ENCODE results near the gene UBALD2.
"Not testable (repeated sequence)": the region's sequence is repeated elsewhere in the genome, so short reads cannot be mapped to it uniquely, and the experiment has no call there.

Gene UBALD2

DNA sequence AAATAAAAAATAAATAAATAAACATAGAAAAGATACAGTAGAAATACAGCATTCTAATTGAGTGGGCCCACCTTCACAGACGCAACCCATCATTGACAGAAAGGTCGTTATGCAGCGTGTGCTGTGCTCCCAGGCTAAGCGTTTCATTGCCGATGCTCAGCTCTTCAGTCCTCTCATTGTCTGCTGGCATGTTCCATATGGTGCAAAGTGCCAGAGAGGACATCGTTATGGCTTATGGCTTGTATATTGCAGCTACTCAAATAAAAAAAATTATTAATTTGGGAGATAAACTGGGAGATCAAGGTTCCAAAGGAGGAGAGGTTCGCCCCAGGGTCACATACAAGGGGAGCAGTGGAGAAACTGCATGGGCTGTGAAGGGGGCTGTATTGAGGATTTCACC, 11.3 kb upstream of the UBALD2 start:
- H3K9me3 ChIP-seq (ENCODE audit: control insufficient read depth, insufficient read depth, low read length): no peaks in the 10 kb centered on the region
- no peaks in the 10 kb centered on the region for H3F3A ChIP-seq (ENCODE audit: control insufficient read depth, insufficient read depth)
- no peak overlapping the region for H3K4me3 ChIP-seq (ENCODE audit: low read length)
- no peaks in the 10 kb centered on the region for H3K79me2 ChIP-seq (ENCODE audit: control insufficient read depth, low read length)
- no peak overlapping the region for H3K4me2 ChIP-seq (ENCODE audit: low read length)
- no peaks in the 10 kb centered on the region for H3K9me2 ChIP-seq (replicated peaks; ENCODE audit: control insufficient read depth, low read length)
- no peaks in the 10 kb centered on the region for H3K36me3 ChIP-seq (ENCODE audit: control insufficient read depth, low read length)
- no peaks in the 10 kb centered on the region for H4K20me1 ChIP-seq (ENCODE audit: control insufficient read depth, insufficient read depth, low read depth, low read length)
- H3K27ac ChIP-seq (ENCODE audit: low read depth, low read length): no peak overlapping the region
- TF ChIP-seq EZH2phosphoT487 (IDR thresholded peaks at IDR 0.05; ENCODE audit: borderline replicate concordance, low read length): no peak
- TF ChIP-seq, protein P1, sequence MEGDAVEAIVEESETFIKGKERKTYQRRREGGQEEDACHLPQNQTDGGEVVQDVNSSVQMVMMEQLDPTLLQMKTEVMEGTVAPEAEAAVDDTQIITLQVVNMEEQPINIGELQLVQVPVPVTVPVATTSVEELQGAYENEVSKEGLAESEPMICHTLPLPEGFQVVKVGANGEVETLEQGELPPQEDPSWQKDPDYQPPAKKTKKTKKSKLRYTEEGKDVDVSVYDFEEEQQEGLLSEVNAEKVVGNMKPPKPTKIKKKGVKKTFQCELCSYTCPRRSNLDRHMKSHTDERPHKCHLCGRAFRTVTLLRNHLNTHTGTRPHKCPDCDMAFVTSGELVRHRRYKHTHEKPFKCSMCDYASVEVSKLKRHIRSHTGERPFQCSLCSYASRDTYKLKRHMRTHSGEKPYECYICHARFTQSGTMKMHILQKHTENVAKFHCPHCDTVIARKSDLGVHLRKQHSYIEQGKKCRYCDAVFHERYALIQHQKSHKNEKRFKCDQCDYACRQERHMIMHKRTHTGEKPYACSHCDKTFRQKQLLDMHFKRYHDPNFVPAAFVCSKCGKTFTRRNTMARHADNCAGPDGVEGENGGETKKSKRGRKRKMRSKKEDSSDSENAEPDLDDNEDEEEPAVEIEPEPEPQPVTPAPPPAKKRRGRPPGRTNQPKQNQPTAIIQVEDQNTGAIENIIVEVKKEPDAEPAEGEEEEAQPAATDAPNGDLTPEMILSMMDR (IDR thresholded peaks at IDR 0.05; ENCODE audit: low read depth, low read length, poor library complexity, severe bottlenecking): no peak
- H3K4me1 ChIP-seq (ENCODE audit: control insufficient read depth, low read length): peaks cover 19% of the 10 kb centered on the region
- no peaks in the 10 kb centered on the region for H3K27me3 ChIP-seq (ENCODE audit: control insufficient read depth, low read length)

DNA sequence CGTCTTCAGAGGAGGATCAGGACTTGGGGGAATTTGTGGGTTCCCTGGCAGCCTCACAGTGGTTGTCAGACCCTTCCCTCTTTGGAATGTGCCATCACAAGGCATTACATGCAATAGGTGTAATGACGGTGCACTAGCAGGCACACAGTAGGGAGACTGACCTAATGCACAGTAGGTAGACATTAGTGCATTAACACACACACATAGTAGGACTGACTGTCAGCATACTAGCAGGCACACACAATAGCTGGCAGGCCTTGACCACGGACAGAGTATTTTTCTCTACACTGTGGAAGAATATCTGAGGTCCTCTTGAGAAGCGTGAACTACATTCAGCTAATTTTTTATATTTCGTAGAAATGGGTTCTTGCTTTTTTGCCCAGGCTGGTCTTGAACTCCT, 10.9 kb upstream of the UBALD2 start:
- no peak overlapping the region for H3K27ac ChIP-seq (ENCODE audit: low read depth, low read length)
- H3F3A ChIP-seq (ENCODE audit: control insufficient read depth, insufficient read depth): peaks cover under 1% of the 10 kb centered on the region; the same call in 1 of the 2 replicates
- H3K9me3 ChIP-seq (ENCODE audit: control insufficient read depth, insufficient read depth, low read length): no peaks in the 10 kb centered on the region
- no peaks in the 10 kb centered on the region for H3K79me2 ChIP-seq (ENCODE audit: control insufficient read depth, low read length)
- H3K9me2 ChIP-seq (replicated peaks; ENCODE audit: control insufficient read depth, low read length): no peaks in the 10 kb centered on the region
- H3K4me1 ChIP-seq (ENCODE audit: control insufficient read depth, low read length): peaks cover 24% of the 10 kb centered on the region
- no peak for TF ChIP-seq EZH2phosphoT487 (IDR thresholded peaks at IDR 0.05; ENCODE audit: borderline replicate concordance, low read length)
- TF ChIP-seq, protein P1 (IDR thresholded peaks at IDR 0.05; ENCODE audit: low read depth, low read length, poor library complexity, severe bottlenecking): no peak
- no peaks in the 10 kb centered on the region for H4K20me1 ChIP-seq (ENCODE audit: control insufficient read depth, insufficient read depth, low read depth, low read length)
- no peaks in the 10 kb centered on the region for H3K36me3 ChIP-seq (ENCODE audit: control insufficient read depth, low read length)
- no peak overlapping the region for H3K4me2 ChIP-seq (ENCODE audit: low read length)
- no peak overlapping the region for H3K4me3 ChIP-seq (ENCODE audit: low read length)
- H3K27me3 ChIP-seq (ENCODE audit: control insufficient read depth, low read length): no peaks in the 10 kb centered on the region

DNA sequence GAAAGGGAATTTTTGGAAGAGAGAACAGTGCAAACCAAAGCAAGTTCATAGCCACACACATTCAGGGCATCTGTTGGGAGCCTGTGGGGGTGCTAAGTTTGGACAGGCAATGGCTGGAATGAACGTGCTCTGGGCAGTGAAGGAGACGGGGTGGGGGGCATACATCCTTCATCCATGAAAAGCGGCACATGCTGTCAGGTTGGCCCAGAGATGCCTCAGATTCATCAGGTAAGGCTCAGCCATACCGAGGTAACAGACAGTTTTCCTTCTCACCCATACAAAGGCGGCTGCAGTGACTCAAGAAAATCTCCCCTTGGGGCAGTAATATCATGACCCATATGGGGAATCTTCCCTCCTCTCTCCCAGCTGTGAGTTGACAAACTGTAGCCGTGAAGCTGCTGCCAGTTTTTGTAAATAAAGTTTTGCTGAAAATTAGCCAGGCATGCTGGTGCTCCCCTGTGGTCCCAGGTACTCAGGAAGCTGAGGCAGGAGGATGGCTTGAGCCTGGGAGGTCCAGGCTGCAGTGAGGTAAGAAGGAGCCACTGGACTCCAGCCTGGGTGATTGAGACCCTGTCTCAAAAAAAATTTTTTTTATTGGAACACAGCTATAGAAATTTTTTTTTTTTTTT, 9.2 kb upstream of the UBALD2 start:
- no peak overlapping the region for H3K4me2 ChIP-seq (ENCODE audit: low read length)
- H3K4me3 ChIP-seq (ENCODE audit: low read length): no peak overlapping the region
- no peaks in the 10 kb centered on the region for H3K36me3 ChIP-seq (ENCODE audit: control insufficient read depth, low read length)
- H3K27ac ChIP-seq (ENCODE audit: low read depth, low read length): no peak overlapping the region
- H3K27me3 ChIP-seq (ENCODE audit: control insufficient read depth, low read length): no peaks in the 10 kb centered on the region
- H3K4me1 ChIP-seq (ENCODE audit: control insufficient read depth, low read length): peaks cover 40% of the 10 kb centered on the region
- no peak for TF ChIP-seq EZH2phosphoT487 (IDR thresholded peaks at IDR 0.05; ENCODE audit: borderline replicate concordance, low read length)
- TF ChIP-seq, protein P1 (IDR thresholded peaks at IDR 0.05; ENCODE audit: low read depth, low read length, poor library complexity, severe bottlenecking): no peak
- no peaks in the 10 kb centered on the region for H3K9me3 ChIP-seq (ENCODE audit: control insufficient read depth, insufficient read depth, low read length)
- H4K20me1 ChIP-seq (ENCODE audit: control insufficient read depth, insufficient read depth, low read depth, low read length): no peaks in the 10 kb centered on the region
- H3F3A ChIP-seq (ENCODE audit: control insufficient read depth, insufficient read depth): peaks cover 12% of the 10 kb centered on the region
- H3K9me2 ChIP-seq (replicated peaks; ENCODE audit: control insufficient read depth, low read length): no peaks in the 10 kb centered on the region
- no peaks in the 10 kb centered on the region for H3K79me2 ChIP-seq (ENCODE audit: control insufficient read depth, low read length)

DNA sequence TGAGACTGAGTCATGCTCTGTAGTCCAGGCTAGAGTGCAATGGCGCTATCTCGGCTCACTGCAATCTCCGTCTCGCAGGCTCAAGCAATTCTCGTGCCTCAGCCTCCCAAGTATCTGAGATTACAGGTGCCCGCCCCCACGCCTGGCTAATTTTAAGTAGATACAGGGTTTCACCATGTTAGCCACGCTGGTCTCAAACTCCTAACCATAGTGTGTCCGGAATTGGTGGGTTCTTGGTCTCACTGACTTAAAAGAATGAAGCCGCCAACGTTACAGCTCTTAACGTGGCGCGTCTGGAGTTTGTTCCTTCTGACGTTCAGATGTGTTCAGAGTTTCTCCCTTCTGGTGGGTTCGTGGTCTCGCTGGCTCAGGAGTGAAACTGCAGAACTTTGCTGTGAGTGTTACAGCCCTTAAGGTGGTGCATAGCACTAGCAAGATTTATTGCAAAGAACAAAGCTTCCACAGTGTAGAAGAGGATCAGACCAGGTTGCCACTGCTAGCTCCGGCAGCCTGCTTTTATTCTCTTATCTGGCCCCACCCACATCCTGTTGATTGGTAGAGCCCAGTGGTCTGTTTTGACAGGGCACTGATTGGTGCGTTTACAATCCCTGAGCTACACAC, 8.6 kb upstream of the UBALD2 start:
- not testable (repeated sequence) for H3K27ac ChIP-seq (ENCODE audit: low read depth, low read length); H3K9me2 ChIP-seq (replicated peaks; ENCODE audit: control insufficient read depth, low read length); H3K4me2 ChIP-seq (ENCODE audit: low read length); H3K4me3 ChIP-seq (ENCODE audit: low read length); H3K79me2 ChIP-seq (ENCODE audit: control insufficient read depth, low read length); H4K20me1 ChIP-seq (ENCODE audit: control insufficient read depth, insufficient read depth, low read depth, low read length); H3K9me3 ChIP-seq (ENCODE audit: control insufficient read depth, insufficient read depth, low read length); H3K36me3 ChIP-seq (ENCODE audit: control insufficient read depth, low read length); H3K27me3 ChIP-seq (ENCODE audit: control insufficient read depth, low read length)
- H3K4me1 ChIP-seq (ENCODE audit: control insufficient read depth, low read length): peaks cover 46% of the 10 kb centered on the region
- H3F3A ChIP-seq (ENCODE audit: control insufficient read depth, insufficient read depth): peaks cover 13% of the 10 kb centered on the region
